GM18498 (cell line): ENCODE measurements around the gene ZNF81.
"Not testable (repeated sequence)": the region's sequence is repeated elsewhere in the genome, so short reads cannot be mapped to it uniquely, and the experiment has no call there.

Source experiments
- ATAC-seq: cut with Tn5 transposase; IDR thresholded peaks from one replicate; pipeline ENCODE4 v1.9.1; 2021; ENCODE audit warnings: mild to moderate bottlenecking, moderate library complexity; ENCODE audit not compliant: unreplicated experiment

ZNF81 gene

GRCh38 chrX:47836164-47837072, at the start of gene ZNF81:
TSS of gene ZNF81 (plus strand) at chrX:47836902. CDS start at chrX:47846268, 9,366 bp downstream.
- peak; percentile 93 for ATAC-seq

- ATAC-seq = no peak
Measured at GRCh38 chrX:47796433-47796906, 40.2 kb upstream of the ZNF81 start.

- ATAC-seq = no peak
Measured at GRCh38 chrX:47797084-47797483, 39.6 kb upstream of the ZNF81 start.

DNA sequence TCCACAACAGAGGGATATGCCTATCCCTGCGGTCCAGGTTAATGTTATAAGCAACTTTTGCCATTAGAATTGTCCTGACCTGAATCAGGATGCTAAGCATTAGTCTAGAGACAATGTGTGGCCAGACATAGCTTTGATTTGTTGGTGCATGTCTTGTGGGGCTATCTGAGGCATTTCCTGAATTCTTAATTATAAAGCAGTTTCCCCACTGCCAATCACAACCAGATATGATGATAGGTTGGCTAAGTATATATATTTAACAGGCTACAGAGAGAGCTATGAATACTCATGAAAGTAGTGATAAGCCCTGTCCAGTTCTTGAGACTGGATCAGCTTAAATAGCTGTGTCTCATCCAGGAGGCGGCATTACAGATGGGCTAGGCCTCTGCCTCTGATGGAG, 37.8 kb upstream of the ZNF81 start:
- ATAC-seq = no peak

DNA sequence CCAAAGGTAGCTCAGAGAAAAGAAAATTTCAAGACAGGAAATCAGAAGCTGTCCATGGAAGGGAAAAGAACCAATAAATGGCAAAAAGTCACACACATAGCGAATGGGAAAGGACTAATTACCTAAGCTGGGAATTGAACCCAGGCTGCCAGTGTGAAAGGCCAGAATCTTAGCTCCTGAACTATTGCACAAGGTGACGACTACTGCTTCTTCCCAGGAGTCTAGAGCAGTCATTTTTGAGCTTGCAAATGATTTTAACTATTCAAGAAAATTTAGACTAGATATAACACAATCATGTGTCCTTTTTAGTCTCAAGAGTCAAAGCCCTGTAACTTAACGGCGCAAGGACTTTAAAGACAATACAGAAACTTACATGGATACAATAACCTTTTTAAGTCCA, 34.1 kb upstream of the ZNF81 start:
- ATAC-seq = no peak

DNA sequence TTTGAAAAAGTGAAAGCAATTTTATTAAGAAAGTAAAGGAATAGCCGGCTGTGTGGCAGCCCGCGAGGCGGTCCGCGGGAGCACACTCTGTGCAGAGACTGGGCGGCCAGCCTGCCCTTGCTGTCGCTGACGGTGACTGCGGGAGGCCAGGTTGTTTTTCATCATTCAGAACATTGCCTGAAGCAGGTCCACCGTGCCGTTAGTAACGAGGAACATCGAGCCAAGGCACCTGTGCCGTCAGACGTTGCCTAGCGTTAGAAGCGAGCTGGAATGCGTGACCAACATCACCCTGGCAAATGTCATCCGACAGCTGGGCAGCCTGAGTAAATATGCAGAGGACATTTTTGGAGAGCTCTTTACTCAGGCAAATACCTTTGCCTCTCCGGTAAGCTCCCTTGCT, 33.6 kb upstream of the ZNF81 start:
- ATAC-seq = not testable (repeated sequence)

- no peak for ATAC-seq
Measured at GRCh38 chrX:47804315-47804714, 32.4 kb upstream of the ZNF81 start.

DNA sequence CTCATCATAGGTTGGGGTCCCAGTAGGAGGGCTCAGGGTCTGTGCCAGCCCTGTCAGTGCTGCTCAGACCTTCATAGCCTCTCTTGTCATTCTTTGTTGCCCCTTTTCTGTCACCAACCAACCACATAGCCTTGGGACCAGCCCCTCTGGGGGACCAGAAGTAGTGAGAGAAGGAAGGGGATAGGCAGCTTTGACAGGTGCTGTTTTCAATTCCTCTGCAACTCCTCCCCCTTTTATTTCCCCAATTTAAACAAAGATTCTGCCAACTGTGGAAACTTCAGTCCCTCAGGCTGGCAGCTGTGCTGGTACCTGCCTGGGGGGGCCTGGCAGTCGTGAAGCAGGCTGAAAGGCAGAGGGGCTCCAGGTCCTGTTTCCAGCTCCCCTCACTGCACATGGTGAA, 30.9 kb upstream of the ZNF81 start:
- not testable (repeated sequence) for ATAC-seq

GRCh38 chrX:47806415-47807271, 30.1 kb upstream of the ZNF81 start:
- ATAC-seq = not testable (repeated sequence)

- not testable (repeated sequence) for ATAC-seq
Measured at GRCh38 chrX:47807272-47807538, 29.5 kb upstream of the ZNF81 start.

DNA sequence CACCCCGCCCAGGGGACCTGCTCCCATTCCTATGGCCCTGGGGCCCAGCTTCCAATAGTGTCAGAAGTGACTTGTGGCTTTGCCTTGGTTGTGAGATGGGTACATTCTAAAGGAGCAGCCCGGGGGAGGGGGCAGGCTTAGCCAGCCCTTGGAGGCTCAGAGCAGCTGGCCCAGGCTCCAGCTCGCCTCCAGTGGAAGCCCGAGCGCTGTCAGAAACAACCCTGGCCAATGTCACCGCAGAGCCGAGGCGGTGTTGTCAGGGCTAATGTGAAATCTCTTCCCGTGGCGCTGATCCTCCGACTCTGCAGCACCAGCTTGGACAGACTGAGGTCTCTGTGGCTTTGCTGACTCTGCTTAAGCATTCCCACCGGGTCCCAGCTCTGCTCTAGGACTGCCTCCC, 29.2 kb upstream of the ZNF81 start:
- ATAC-seq = no peak

DNA sequence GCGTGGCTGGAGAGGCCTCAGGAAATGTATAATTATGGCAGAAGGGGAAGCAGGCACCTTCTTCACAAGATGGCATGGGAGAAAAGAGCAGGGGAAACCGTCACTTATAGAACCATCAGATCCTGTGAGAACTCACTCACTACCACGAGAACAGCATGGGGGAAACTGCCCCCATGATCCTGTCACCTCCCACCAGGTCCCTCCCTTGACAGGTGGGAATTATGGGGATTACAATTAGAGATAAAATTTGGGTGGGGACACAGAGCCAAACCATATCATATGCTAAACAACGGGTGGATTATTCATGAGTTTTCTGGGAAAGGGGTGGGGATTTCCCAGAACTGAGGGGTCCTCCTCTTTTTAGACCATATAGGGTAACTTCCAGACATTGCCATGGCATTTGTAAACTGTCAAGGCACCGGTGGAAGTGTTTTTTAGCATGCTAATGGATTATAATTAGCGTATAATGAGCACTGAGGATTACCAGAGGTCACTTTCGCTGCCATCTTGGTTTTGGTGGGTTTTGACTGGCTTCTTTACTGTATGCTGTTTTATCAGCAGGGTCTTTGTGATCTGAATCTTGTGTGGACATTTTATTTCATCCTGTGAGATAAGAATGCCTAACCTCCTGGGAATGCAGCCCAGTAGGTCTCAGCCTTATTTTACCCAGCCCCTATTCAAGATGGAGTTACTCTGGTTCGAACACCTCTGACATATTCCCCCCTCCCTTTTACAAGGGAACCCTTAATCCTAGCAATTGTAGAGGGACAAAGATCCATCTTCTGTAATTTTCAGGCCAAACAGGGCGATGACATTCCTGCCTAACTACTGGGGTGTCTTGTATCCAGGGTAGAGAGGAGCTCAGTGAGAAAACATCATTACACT, 27.6 kb upstream of the ZNF81 start:
- no peak for ATAC-seq

GRCh38 chrX:47814851-47815250, 21.9 kb upstream of the ZNF81 start:
- no peak for ATAC-seq

DNA sequence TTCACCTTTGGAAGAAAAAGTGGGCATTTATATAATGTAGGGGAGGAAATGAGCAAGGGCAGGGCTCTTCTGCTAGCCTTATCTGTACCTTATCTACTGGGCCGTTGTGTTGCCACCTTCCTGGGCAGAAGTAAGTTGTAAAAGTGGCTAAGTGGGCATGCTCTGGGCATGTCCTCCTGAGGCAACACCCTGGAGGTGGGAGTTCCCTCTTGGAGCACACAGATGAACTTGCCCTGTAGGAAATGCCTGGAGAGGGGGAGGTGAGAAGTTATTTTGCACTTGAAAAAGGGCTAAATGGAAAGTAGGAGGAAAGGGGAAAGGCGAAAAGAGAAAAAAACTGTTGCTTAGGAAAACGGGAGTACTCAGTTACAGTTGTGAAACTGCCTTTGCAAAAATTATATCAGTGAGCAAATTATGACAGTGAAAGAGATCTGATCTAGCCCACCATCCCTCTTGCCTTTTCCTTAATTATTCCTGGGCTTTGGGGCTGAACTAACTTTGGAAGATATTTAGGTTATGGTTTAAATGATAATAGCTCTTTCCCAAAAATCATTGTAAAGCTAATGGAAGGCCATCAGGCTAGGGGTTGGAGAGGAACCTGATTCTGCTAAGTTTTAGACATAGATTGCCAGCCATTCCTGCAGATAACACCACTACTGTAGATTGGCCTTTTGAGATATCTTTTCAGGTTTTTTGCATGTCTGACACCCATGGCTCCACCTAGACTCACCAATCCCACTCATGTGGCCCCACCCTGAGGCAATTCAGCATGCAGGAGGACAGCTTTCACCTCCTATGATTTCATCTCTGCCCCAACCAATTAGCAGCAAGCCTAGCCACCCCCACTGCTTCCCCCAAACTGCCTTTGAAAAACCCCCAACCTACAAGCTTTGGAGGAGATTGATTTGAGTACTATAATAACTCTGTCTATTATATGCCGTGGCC, 20.5 kb upstream of the ZNF81 start:
- no peak for ATAC-seq

GRCh38 chrX:47817421-47817820, 19.3 kb upstream of the ZNF81 start:
- no peak for ATAC-seq

GRCh38 chrX:47817897-47818296, 18.8 kb upstream of the ZNF81 start:
- ATAC-seq = no peak

- ATAC-seq = no peak
Measured at GRCh38 chrX:47828984-47829383, 7.7 kb upstream of the ZNF81 start.

- no peak for ATAC-seq
Measured at GRCh38 chrX:47831788-47832187, 4.9 kb upstream of the ZNF81 start.

- ATAC-seq = no peak
Measured at GRCh38 chrX:47838361-47838760, 1.7 kb downstream of the ZNF81 start.

GRCh38 chrX:47840111-47840510, 3.4 kb downstream of the ZNF81 start:
- no peak for ATAC-seq
